A673 (cell line): ENCODE measurements around the gene KCNG1. TPM values are rescaled to one million over a fixed set of nuclear protein-coding genes. Genes with fewer than 3 reads are reported as not detected.

Experiments
- BruUV-seq: library from RNA; stranded (reverse); fragments of 400-500 nt; replicated peaks from 2 replicates; lab custom pipeline; 2021; lab: Mats Ljungman, UMichigan
- CTCF ChIA-PET: fragments of 300-600 bp; sonication (Branson Sonifier 250); formaldehyde crosslinking; loops from one replicate; lab custom pipeline; 2022; ENCODE audit warnings: antibody characterized with exemption; lab: Charles Lee
- POLR2A ChIA-PET: fragments of 300-600 bp; sonication (Branson Sonifier 250); formaldehyde crosslinking; loops from one replicate; lab custom pipeline; 2022; ENCODE audit warnings: antibody characterized with exemption; ENCODE audit not compliant: low non-redundant PET; lab: Charles Lee
- DNase-seq: peaks from one replicate; pipeline ENCODE4 v3.0.0-alpha.2; 2015; ENCODE audit warnings: low spot score
- H3K27ac ChIP-seq: fragments of 200-600 bp; sonication (generic); 2 replicates; pipeline ENCODE4 v1.5.1; 2016; ENCODE audit warnings: mixed run types, low read depth, mild to moderate bottlenecking, mixed read lengths, antibody characterized with exemption, low read length; ENCODE audit not compliant: poor library complexity, severe bottlenecking
- H3K27me3 ChIP-seq: fragments of 200-600 bp; sonication (generic); replicated peaks from 2 replicates; pipeline ENCODE4 v1.6.1; 2017; ENCODE audit warnings: mixed run types, low read depth, mild to moderate bottlenecking, mixed read lengths, antibody characterized with exemption, low read length; ENCODE audit not compliant: insufficient read depth, poor library complexity
- H3K36me3 ChIP-seq: fragments of 200-600 bp; sonication (generic); 2 replicates; pipeline ENCODE4 v1.6.1; 2016; ENCODE audit warnings: mixed run types, mild to moderate bottlenecking, mixed read lengths, antibody characterized with exemption, low read length; ENCODE audit not compliant: insufficient read depth, poor library complexity, severe bottlenecking
- H3K4me1 ChIP-seq: fragments of 200-600 bp; sonication (generic); 2 replicates; pipeline ENCODE4 v1.6.1; 2017; ENCODE audit warnings: mixed run types, mild to moderate bottlenecking, mixed read lengths, antibody characterized with exemption, low read length; ENCODE audit not compliant: insufficient read depth, poor library complexity, severe bottlenecking
- H3K4me3 ChIP-seq: fragments of 200-600 bp; sonication (generic); 2 replicates; pipeline ENCODE4 v1.5.1; 2016; ENCODE audit warnings: low read depth, mixed run types, mild to moderate bottlenecking, mixed read lengths, low read length; ENCODE audit not compliant: poor library complexity, severe bottlenecking
- H3K9me3 ChIP-seq: fragments of 200-600 bp; sonication (generic); 2 replicates; pipeline ENCODE4 v1.6.1; 2016; ENCODE audit warnings: mixed run types, low read depth, mild to moderate bottlenecking, mixed read lengths, antibody characterized with exemption, low read length; ENCODE audit not compliant: poor library complexity, severe bottlenecking
- EZH2 ChIP-seq: fragments of 200-600 bp; sonication (generic); IDR thresholded peaks from 2 replicates; pipeline ENCODE4 v1.6.1; 2017; ENCODE audit warnings: borderline replicate concordance, low read depth, mild to moderate bottlenecking, mixed read lengths, antibody characterized with exemption, low read length; ENCODE audit not compliant: poor library complexity, severe bottlenecking
- intact Hi-C: fragments of 100-400 bp; cut with micrococcal nuclease; formaldehyde crosslinking; loops from one replicate; pipeline ENCODE4 v1.10.0; 2022; ENCODE audit not compliant: unreplicated experiment
- total RNA-seq: library from RNA; stranded (reverse); gene quantifications from 2 replicates; pipeline ENCODE4 v1.2.3, GENCODE V29; 2021
- TF ChIP-seq, protein P1 (sequence below): fragments of 300-800, 200-600 bp; sonication (generic); conservative IDR thresholded peaks from 2 replicates; pipeline ENCODE4 v1.5.1; 2017; ENCODE audit warnings: low read depth, mild to moderate bottlenecking, antibody characterized with exemption, low read length, moderate library complexity, mixed read lengths

The KCNG1 gene
- total RNA-seq, 1 experiment from 2014 or later, result 19.6 TPM

DNA sequence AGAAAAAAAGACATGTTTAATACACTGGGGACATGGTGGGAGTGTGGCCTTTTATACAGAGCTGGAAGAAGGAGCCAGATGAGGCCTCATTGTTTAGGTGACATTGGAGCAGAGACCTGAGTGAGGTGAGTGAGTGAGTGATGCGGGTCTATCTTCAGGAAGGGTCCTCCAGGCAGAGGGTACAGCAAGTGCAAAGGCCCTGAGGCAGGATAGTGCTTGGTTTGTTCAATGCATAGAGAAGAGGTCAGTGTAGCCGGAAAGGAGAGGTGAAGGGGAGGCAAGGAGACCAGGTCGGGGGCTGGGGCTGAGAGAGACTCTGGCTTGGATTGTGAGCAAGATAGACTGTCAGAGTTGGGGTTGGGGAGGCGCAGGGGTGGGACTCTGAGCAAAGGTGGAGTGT, 23.6 kb downstream of the KCNG1 start:
- TF ChIP-seq, protein P1, sequence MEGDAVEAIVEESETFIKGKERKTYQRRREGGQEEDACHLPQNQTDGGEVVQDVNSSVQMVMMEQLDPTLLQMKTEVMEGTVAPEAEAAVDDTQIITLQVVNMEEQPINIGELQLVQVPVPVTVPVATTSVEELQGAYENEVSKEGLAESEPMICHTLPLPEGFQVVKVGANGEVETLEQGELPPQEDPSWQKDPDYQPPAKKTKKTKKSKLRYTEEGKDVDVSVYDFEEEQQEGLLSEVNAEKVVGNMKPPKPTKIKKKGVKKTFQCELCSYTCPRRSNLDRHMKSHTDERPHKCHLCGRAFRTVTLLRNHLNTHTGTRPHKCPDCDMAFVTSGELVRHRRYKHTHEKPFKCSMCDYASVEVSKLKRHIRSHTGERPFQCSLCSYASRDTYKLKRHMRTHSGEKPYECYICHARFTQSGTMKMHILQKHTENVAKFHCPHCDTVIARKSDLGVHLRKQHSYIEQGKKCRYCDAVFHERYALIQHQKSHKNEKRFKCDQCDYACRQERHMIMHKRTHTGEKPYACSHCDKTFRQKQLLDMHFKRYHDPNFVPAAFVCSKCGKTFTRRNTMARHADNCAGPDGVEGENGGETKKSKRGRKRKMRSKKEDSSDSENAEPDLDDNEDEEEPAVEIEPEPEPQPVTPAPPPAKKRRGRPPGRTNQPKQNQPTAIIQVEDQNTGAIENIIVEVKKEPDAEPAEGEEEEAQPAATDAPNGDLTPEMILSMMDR, result no peak
- TF ChIP-seq EZH2, result no peak
- POLR2A ChIA-PET, result no interaction called here
- BruUV-seq, result no TSS peak
- H3K4me3 ChIP-seq, result no peak overlapping the region
- no peaks in the 10 kb centered on the region for H3K27me3 ChIP-seq
- H3K27ac ChIP-seq, result no peak overlapping the region
- intact Hi-C loops, result no loop called here
- no peak for DNase-seq
- H3K9me3 ChIP-seq, result no peaks in the 10 kb centered on the region
- CTCF ChIA-PET, result no interaction called here
- H3K4me1 ChIP-seq, result no peaks in the 10 kb centered on the region
- H3K36me3 ChIP-seq, result no peaks in the 10 kb centered on the region

GRCh38 chr20:50996901-50997865, 25.7 kb downstream of the KCNG1 start:
- ChIA-PET CTCF (no interaction called here), POLR2A (no interaction called here)
- no peaks in the 10 kb centered on the region for H3K4me1 ChIP-seq
- H3K4me3 ChIP-seq, result no peak overlapping the region
- no peaks in the 10 kb centered on the region for H3K9me3 ChIP-seq
- no peaks in the 10 kb centered on the region for H3K27me3 ChIP-seq
- no peak for DNase-seq
- no peak overlapping the region for H3K27ac ChIP-seq
- intact Hi-C loops, result no loop called here
- BruUV-seq, result no TSS peak
- TF ChIP-seq, protein P1, result no peak
- no peak for TF ChIP-seq EZH2
- H3K36me3 ChIP-seq, result no peaks in the 10 kb centered on the region

- CTCF ChIA-PET, result interaction anchor here (0.7 kb wide), 1 partner anchor 8 kb away, joined by 3 read pairs; no protein-coding TSS in a partner anchor
- DNase-seq, result no peak
- intact Hi-C loops, result no loop called here
- no TSS peak for BruUV-seq
- no peak overlapping the region for H3K4me3 ChIP-seq
- TF ChIP-seq, protein P1, result no peak
- TF ChIP-seq EZH2, result no peak
- H3K4me1 ChIP-seq, result no peaks in the 10 kb centered on the region
- H3K9me3 ChIP-seq, result no peaks in the 10 kb centered on the region
- no peaks in the 10 kb centered on the region for H3K36me3 ChIP-seq
- H3K27me3 ChIP-seq, result no peaks in the 10 kb centered on the region
- POLR2A ChIA-PET, result no interaction called here
- H3K27ac ChIP-seq, result no peak overlapping the region
These were observed 27.4 kb downstream of the KCNG1 start for GRCh38 chr20:50995506-50995905.
